Activated CD8-positive, alpha-beta T cell treated with anti-CD3 and anti-CD28 coated beads for 36 hours (primary cell): ENCODE data around the gene ANKRD27. TPM values are rescaled to one million over a fixed set of nuclear protein-coding genes. Genes with fewer than 3 reads are reported as not detected.
"Not testable (repeated sequence)": the region's sequence is repeated elsewhere in the genome, so short reads cannot be mapped to it uniquely, and the experiment has no call there.

Source experiments
- ATAC-seq: fragments of 200-7000 bp; cut with Tn5 transposase; one replicate; pipeline ENCODE4 v1.10.0; 2021; ENCODE audit warnings: mild to moderate bottlenecking, moderate library complexity
- CTCF ChIA-PET: fragments of 350-600 bp; sonication (Branson Sonifier 250); formaldehyde crosslinking; loops from one replicate; lab custom pipeline; 2021; ENCODE audit warnings: antibody characterized with exemption; lab: Charles Lee
- POLR2A ChIA-PET: fragments of 350-600 bp; sonication (Branson Sonifier 250); formaldehyde crosslinking; loops from one replicate; lab custom pipeline; 2021; ENCODE audit warnings: antibody characterized with exemption; lab: Charles Lee
- DNase-seq: peaks from one replicate; pipeline ENCODE4 v3.0.0-alpha.2; 2020
- H3K27ac Mint-ChIP-seq: one replicate; pipeline ENCODE4 v1.8.0; 2021; ENCODE audit warnings: mild to moderate bottlenecking, mixed read lengths
- H3K27me3 Mint-ChIP-seq: one replicate; pipeline ENCODE4 v1.8.0; 2021; ENCODE audit warnings: mixed read lengths
- H3K36me3 Mint-ChIP-seq: one replicate; pipeline ENCODE4 v1.8.0; 2021; ENCODE audit warnings: low read depth, mixed read lengths
- H3K4me1 Mint-ChIP-seq: one replicate; pipeline ENCODE4 v1.8.0; 2021; ENCODE audit warnings: low read depth, mixed read lengths
- H3K4me3 Mint-ChIP-seq: one replicate; pipeline ENCODE4 v1.8.0; 2021; ENCODE audit warnings: mild to moderate bottlenecking, moderate library complexity, mixed read lengths
- H3K9me3 Mint-ChIP-seq: one replicate; pipeline ENCODE4 v1.8.0; 2021; ENCODE audit warnings: mixed read lengths
- CTCF ChIP-seq: fragments of 200-600 bp; IDR thresholded peaks from one replicate; pipeline ENCODE4 v1.8.0; 2022; ENCODE audit warnings: antibody characterized with exemption, mild to moderate bottlenecking
- intact Hi-C: fragments of 100-400 bp; cut with micrococcal nuclease; formaldehyde crosslinking; loops from one replicate; pipeline ENCODE4 v1.10.0; 2022
- total RNA-seq, 2 experiments: library from RNA; stranded (reverse); gene quantifications; one replicate each; pipeline ENCODE4 v1.2.3, GENCODE V29; 2021

Gene ANKRD27
- total RNA-seq, 2 experiments from 2014 or later, result 34.2 to 41.0 TPM

GRCh38 chr19:32718286-32718685 lies 43.3 kb upstream of the ANKRD27 start:
- CTCF ChIA-PET, result no interaction called here
- no peak for ATAC-seq
- no peak overlapping the region for H3K27ac Mint-ChIP-seq
- H3K27me3 Mint-ChIP-seq, result no peaks in the 10 kb centered on the region
- H3K4me1 Mint-ChIP-seq, result no peaks in the 10 kb centered on the region
- peaks cover 21% of the 10 kb centered on the region for H3K36me3 Mint-ChIP-seq
- TF ChIP-seq CTCF, result no peak
- no peaks in the 10 kb centered on the region for H3K9me3 Mint-ChIP-seq
- H3K4me3 Mint-ChIP-seq, result no peak overlapping the region
- intact Hi-C loops, result no loop called here
- no peak for DNase-seq
- POLR2A ChIA-PET, result interaction anchor here (2.9 kb wide), 1 partner anchor 10 kb away, joined by 8 read pairs; no protein-coding TSS in a partner anchor

- Mint-ChIP-seq H3K4me3 (no peak overlapping the region), H3K36me3 (peaks cover 25% of the 10 kb centered on the region), H3K9me3 (no peaks in the 10 kb centered on the region), H3K27ac (no peak overlapping the region), H3K27me3 (no peaks in the 10 kb centered on the region), H3K4me1 (no peaks in the 10 kb centered on the region)
- intact Hi-C loops, result no loop called here
- CTCF ChIA-PET, result no interaction called here
- POLR2A ChIA-PET, result interaction anchor here (2.9 kb wide), 1 partner anchor 9 kb away, joined by 8 read pairs; no protein-coding TSS in a partner anchor
- ATAC-seq (no peak), DNase-seq (no peak)
- TF ChIP-seq CTCF, result no peak
Measured at GRCh38 chr19:32717496-32717895, 42.5 kb upstream of the ANKRD27 start.

DNA sequence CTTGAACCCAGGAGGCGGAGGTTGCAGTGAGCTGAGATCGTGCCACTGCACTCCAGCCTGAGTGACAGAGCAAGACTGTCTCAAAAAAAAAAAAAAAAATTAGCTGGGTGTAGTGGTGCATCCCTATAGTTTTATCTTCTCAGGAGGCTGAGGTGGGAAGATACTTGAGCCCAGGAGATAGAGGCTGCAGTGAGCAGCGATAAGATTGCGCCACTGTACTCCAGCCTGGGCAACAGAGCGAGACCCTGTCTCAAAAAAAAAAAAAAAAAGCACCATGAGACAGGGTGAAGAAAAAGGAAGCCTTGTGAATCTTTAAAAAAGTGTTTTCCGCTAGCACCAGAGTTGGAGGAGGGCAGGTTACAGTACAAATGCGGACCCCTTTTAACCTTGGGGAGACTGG lies 41.2 kb upstream of the ANKRD27 start:
- H3K27ac Mint-ChIP-seq, CTCF ChIA-PET: not testable (repeated sequence)
- POLR2A ChIA-PET, result interaction anchor here (0.8 to 2.9 kb wide), 2 partner anchors 8 to 89 kb away, joined by 3 to 8 read pairs; no protein-coding TSS in a partner anchor

DNA sequence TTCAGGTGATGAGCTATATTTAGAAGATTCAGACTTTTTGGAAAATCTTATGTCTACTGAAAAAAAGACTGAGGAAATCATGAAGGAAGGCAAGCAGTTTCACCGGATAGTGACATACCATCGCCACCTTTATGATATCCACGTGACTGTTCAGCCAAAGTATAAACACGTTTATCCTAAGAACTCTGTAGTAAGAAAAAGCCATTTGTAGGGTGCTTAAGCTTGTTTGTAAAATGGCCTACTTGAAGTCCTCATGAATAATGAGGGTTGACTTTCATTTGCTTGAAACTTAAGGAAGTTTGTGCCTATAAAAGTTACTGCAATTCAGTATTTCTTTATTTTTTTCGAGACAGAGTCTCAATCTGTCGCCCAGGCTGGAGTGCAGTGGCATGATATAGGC lies 36.8 kb upstream of the ANKRD27 start:
- POLR2A ChIA-PET, result interaction anchor here (0.6 to 1.0 kb wide), 2 partner anchors 19 to 365 kb away, joined by 3 read pairs; no protein-coding TSS in a partner anchor
- no peak for ATAC-seq
- peaks cover 15% of the 10 kb centered on the region for H3K4me1 Mint-ChIP-seq
- H3K9me3 Mint-ChIP-seq, result no peaks in the 10 kb centered on the region
- H3K27ac Mint-ChIP-seq, result no peak overlapping the region
- H3K4me3 Mint-ChIP-seq, result no peak overlapping the region
- H3K36me3 Mint-ChIP-seq, result peaks cover 44% of the 10 kb centered on the region
- TF ChIP-seq CTCF, result no peak
- no peak for DNase-seq
- intact Hi-C loops, result no loop called here
- CTCF ChIA-PET, result interaction anchor here (0.8 to 1.3 kb wide), 2 partner anchors 22 to 37 kb away, joined by 3 read pairs; no protein-coding TSS in a partner anchor
- H3K27me3 Mint-ChIP-seq, result no peaks in the 10 kb centered on the region

More for the DNA sequence above, 41.2 kb upstream of the ANKRD27 start:
- ATAC-seq, H3K4me1 Mint-ChIP-seq, H3K4me3 Mint-ChIP-seq, H3K9me3 Mint-ChIP-seq, H3K27me3 Mint-ChIP-seq, DNase-seq, intact Hi-C loops: not testable (repeated sequence)
- H3K36me3 Mint-ChIP-seq, result peaks cover 27% of the 10 kb centered on the region

DNA sequence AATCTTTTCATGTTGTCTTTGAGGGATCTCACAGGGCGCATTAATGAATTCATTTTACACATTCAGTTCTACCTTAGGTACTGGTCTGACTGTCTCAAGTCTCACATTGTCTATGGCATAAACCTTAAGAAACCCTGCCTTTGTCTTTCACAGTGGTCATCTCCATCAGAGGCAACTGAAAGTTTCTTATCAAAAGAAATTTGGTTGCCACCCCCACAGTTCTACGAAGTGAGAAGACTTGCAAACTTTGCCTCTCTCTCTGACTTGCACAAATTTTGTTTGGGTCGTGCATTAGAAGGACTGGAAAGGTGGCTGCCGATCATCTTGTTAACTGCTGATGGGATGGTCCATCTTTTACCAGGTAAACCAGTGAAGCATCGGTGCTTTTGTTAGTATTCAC lies 34.1 kb upstream of the ANKRD27 start:
- Mint-ChIP-seq H3K4me3 (no peak overlapping the region), H3K27me3 (no peaks in the 10 kb centered on the region), H3K36me3 (peaks cover 49% of the 10 kb centered on the region), H3K4me1 (peaks cover 15% of the 10 kb centered on the region), H3K9me3 (peaks cover 2% of the 10 kb centered on the region), H3K27ac (peak overlapping the region; percentile 68)
- ATAC-seq, result no peak
- no peak for TF ChIP-seq CTCF
- ChIA-PET CTCF (interaction anchor here (1.2 kb wide), 1 partner anchor 34 kb away, joined by 3 read pairs; the partner anchor contains the start of genes ANKRD27 and RGS9BP), POLR2A (interaction anchor here (0.8 kb wide), 2 partner anchors 16 to 407 kb away, joined by 3 read pairs; no protein-coding TSS in a partner anchor)
- intact Hi-C loops, result no loop called here
- DNase-seq, result no peak
